ENCODE measurements around the gene ZNF507. TPM values are rescaled to one million over a fixed set of nuclear protein-coding genes. Genes with fewer than 3 reads are reported as not detected.
A peak's percentile ranks its signal among the peaks of the same experiment; 100 is the strongest.

The ZNF507 gene
- total RNA-seq, 4 donors from 2014 or later, result 12.6 to 19.1 (median 17.9) TPM

- peaks cover 0 to 12% (median 0%) of the 10 kb centered on the region in 4 donors for H3K27me3 ChIP-seq
- H3K4me1 ChIP-seq, result no peaks in the 10 kb centered on the region
- intact Hi-C loops (cut with DNase I), result no loop called here
- H3K36me3 ChIP-seq, result no peaks in the 10 kb centered on the region
- no peak overlapping the region for H3K4me3 ChIP-seq
- TF ChIP-seq POLR2A (IDR thresholded peaks at IDR 0.05; ENCODE audit: low read depth) (no peak), POLR2AphosphoS5 (IDR thresholded peaks at IDR 0.05) (no peak), CTCF (IDR thresholded peaks at IDR 0.05) (no peak), EP300 (IDR thresholded peaks at IDR 0.05) (no peak)
- H3K9me3 ChIP-seq, result no peaks in the 10 kb centered on the region
- no peak for DNase-seq (ENCODE audit: extremely low spot score)
- WGBS, result 94% methylated on average over 7 of the region's 7 CpGs
- no peak overlapping the region for H3K27ac ChIP-seq (replicated peaks in 1 of 4)
Measured at GRCh38 chr19:32322541-32322940, 22.9 kb upstream of the ZNF507 start.

DNA sequence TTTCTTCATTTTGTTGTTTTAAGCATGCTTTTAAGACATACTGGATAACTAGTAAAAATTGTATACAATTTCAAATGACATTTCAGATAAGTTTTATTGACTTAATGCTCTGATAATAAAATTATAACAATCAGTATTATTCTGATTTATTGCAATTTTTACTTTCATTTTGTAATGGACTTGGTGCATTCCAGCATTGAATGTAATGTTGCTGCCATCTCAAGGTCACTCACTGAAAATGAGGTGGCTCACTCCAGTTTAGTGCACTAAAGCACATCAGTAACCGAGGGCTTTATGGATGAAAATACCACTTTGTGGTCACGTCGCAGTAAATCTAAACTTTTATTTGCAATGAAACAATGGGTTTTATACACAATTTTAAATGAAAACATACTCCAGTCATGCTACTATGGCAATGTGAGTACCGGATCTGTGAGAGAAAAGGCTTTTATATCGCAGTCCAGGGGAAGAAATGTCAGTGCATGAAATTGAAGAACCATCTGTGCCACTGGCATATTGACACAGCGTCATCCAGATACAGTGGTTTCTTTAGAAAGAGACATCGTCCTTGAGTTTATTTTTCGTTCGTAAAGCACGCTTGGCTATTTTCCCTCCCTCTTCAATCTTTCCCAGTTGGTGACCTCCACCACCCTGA, 20.7 kb upstream of the ZNF507 start:
- intact Hi-C loops (cut with DNase I), result no loop called here
- H3K9me3 ChIP-seq, result no peaks in the 10 kb centered on the region

GRCh38 chr19:32330213-32330857, 15.1 kb upstream of the ZNF507 start:
- H3K4me3 ChIP-seq, result no peak overlapping the region
- no peaks in the 10 kb centered on the region for H3K9me3 ChIP-seq
- TF ChIP-seq POLR2A (IDR thresholded peaks at IDR 0.05; ENCODE audit: low read depth) (no peak), POLR2AphosphoS5 (IDR thresholded peaks at IDR 0.05) (no peak), EP300 (IDR thresholded peaks at IDR 0.05) (no peak), CTCF (IDR thresholded peaks at IDR 0.05) (no peak)
- intact Hi-C loops (cut with DNase I), result no loop called here
- no peak for DNase-seq (ENCODE audit: extremely low spot score)
- 76% methylated on average over 17 of the region's 17 CpGs for WGBS
- no peak overlapping the region for H3K27ac ChIP-seq (replicated peaks in 1 of 4)
- H3K27me3 ChIP-seq, result peaks cover 0 to 20% (median 0%) of the 10 kb centered on the region in 4 donors
- H3K36me3 ChIP-seq, result no peaks in the 10 kb centered on the region
- peaks cover 0 to 8% (median 2%) of the 10 kb centered on the region in 4 donors for H3K4me1 ChIP-seq

More for the DNA sequence above, 20.7 kb upstream of the ZNF507 start:
- H3K4me3 ChIP-seq, result no peak overlapping the region
- H3K36me3 ChIP-seq, result no peaks in the 10 kb centered on the region
- no peaks in the 10 kb centered on the region for H3K4me1 ChIP-seq
- TF ChIP-seq CTCF (IDR thresholded peaks at IDR 0.05) (no peak), POLR2A (IDR thresholded peaks at IDR 0.05; ENCODE audit: low read depth) (no peak), POLR2AphosphoS5 (IDR thresholded peaks at IDR 0.05) (no peak), EP300 (IDR thresholded peaks at IDR 0.05) (no peak)
- H3K27me3 ChIP-seq, result peaks cover 0 to 25% (median 0%) of the 10 kb centered on the region in 4 donors
- 72% methylated on average over 10 of the region's 10 CpGs for WGBS
- DNase-seq (ENCODE audit: extremely low spot score), result peak; percentile 57
- no peak overlapping the region for H3K27ac ChIP-seq (replicated peaks in 1 of 4)

DNA sequence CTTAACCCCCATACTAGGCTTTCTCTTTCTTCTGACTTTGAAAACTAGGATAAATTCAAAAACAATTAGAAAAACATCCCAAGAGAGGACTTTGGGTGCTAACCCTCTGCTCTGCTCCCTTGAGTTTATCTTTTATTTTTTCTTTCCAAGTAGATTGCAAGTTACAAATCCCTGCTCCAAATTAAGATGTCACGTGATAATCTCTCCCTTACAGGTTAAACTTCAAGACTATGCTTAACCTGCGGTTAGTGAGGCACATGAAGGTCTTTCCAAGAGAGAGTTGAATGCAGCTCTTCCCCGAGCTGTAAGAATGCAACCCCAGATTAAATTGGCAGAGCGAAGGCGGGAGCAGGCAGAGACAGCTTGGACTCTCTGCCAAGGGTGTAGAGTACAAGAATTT, 12.2 kb upstream of the ZNF507 start:
- intact Hi-C loops (cut with DNase I), result no loop called here
- H3K27ac ChIP-seq (replicated peaks in 1 of 4), result no peak overlapping the region

More for the DNA sequence above, 12.2 kb upstream of the ZNF507 start:
- Histone ChIP-seq H3K9me3 (no peaks in the 10 kb centered on the region), H3K4me3 (no peak overlapping the region), H3K36me3 (no peaks in the 10 kb centered on the region), H3K27me3 (peaks cover 0 to 15% (median 0%) of the 10 kb centered on the region in 4 donors), H3K4me1 (peaks cover 0 to 22% (median 14%) of the 10 kb centered on the region in 4 donors)
- no peak for DNase-seq (ENCODE audit: extremely low spot score)
- TF ChIP-seq POLR2AphosphoS5 (IDR thresholded peaks at IDR 0.05), result no peak
- TF ChIP-seq POLR2A (IDR thresholded peaks at IDR 0.05; ENCODE audit: low read depth), result no peak
- no peak for TF ChIP-seq CTCF (IDR thresholded peaks at IDR 0.05)
- no peak for TF ChIP-seq EP300 (IDR thresholded peaks at IDR 0.05)
- 42% methylated on average over 5 of the region's 5 CpGs for WGBS

Measured in esophagus muscularis mucosa (tissue), 4 donors.